ENCODE measurements around the gene LAMA3. TPM values are rescaled to one million over a fixed set of nuclear protein-coding genes. Genes with fewer than 3 reads are reported as not detected.

LAMA3 gene
- total and polyA plus RNA-seq, 4 donors: 0.26 to 3.9 (median 0.37) TPM

DNA sequence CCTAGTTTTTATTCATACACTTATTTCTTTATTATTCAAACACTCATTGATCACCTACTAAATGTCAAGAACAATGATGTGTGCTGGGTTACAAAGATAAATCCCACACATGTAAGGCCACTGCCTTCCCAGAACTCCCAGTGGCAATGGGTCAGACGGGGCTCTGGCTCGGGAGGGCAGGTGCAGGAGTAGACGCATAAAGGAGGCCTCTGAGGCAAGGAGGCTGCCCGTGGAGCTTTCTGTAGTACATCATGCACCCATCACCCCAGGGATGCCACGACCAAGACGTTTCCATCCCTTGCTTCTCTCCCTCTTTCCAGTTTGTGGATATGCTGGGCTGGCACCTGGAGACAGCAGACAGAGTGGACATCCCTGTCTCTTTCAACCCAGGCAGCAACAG, 172.1 kb downstream of the LAMA3 start:
- no peaks in the 10 kb centered on the region for H3K9me3 ChIP-seq (ENCODE audit: control insufficient read depth in 4 of 4, low read length in 3 of 4)
- H3K4me3 ChIP-seq (ENCODE audit: low read depth in 1 of 3, low read length in 3 of 3): no peak overlapping the region
- no peak for DNase-seq (ENCODE audit: low spot score)
- H3K4me1 ChIP-seq (ENCODE audit: control insufficient read depth in 4 of 4, insufficient read depth in 4 of 4, low read length in 3 of 4): peaks cover 10 to 37% (median 24%) of the 10 kb centered on the region in 4 donors
- H3K27ac ChIP-seq (ENCODE audit: low read depth in 1 of 2, low read length in 2 of 2): no peak overlapping the region
- WGBS: 97% methylated on average over 6 of the region's 6 CpGs
- TF ChIP-seq TAF1 (conservative IDR thresholded peaks at IDR 0.05): no peak
- TF ChIP-seq GABPA (IDR thresholded peaks at IDR 0.05 in 1 of 2, conservative IDR thresholded peaks at IDR 0.05 in 1 of 2): no peak
- TF ChIP-seq RXRA (IDR thresholded peaks at IDR 0.05): no peak
- no peak for TF ChIP-seq JUND (IDR thresholded peaks at IDR 0.05)
- TF ChIP-seq, protein P1, sequence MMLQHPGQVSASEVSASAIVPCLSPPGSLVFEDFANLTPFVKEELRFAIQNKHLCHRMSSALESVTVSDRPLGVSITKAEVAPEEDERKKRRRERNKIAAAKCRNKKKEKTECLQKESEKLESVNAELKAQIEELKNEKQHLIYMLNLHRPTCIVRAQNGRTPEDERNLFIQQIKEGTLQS (IDR thresholded peaks at IDR 0.05): no peak
- no peak for TF ChIP-seq EGR1 (IDR thresholded peaks at IDR 0.05; ENCODE audit: low read depth in 2 of 2)
- TF ChIP-seq, protein P2, sequence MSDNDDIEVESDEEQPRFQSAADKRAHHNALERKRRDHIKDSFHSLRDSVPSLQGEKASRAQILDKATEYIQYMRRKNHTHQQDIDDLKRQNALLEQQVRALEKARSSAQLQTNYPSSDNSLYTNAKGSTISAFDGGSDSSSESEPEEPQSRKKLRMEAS (IDR thresholded peaks at IDR 0.05): no peak
- TF ChIP-seq, protein P3, sequence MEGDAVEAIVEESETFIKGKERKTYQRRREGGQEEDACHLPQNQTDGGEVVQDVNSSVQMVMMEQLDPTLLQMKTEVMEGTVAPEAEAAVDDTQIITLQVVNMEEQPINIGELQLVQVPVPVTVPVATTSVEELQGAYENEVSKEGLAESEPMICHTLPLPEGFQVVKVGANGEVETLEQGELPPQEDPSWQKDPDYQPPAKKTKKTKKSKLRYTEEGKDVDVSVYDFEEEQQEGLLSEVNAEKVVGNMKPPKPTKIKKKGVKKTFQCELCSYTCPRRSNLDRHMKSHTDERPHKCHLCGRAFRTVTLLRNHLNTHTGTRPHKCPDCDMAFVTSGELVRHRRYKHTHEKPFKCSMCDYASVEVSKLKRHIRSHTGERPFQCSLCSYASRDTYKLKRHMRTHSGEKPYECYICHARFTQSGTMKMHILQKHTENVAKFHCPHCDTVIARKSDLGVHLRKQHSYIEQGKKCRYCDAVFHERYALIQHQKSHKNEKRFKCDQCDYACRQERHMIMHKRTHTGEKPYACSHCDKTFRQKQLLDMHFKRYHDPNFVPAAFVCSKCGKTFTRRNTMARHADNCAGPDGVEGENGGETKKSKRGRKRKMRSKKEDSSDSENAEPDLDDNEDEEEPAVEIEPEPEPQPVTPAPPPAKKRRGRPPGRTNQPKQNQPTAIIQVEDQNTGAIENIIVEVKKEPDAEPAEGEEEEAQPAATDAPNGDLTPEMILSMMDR (IDR thresholded peaks at IDR 0.05; ENCODE audit: low read depth, low read length, missing input control): no peak
- no peak for TF ChIP-seq FOXA2 (IDR thresholded peaks at IDR 0.05)
- no peak for TF ChIP-seq YY1 (IDR thresholded peaks at IDR 0.05)
- no peak for TF ChIP-seq FOXA1 (IDR thresholded peaks at IDR 0.05)
- no peaks in the 10 kb centered on the region for H3K27me3 ChIP-seq (ENCODE audit: control insufficient read depth in 4 of 4, insufficient read depth in 4 of 4, low read length in 3 of 4)
- no peaks in the 10 kb centered on the region for H3K36me3 ChIP-seq (ENCODE audit: control insufficient read depth in 4 of 4, insufficient read depth in 3 of 4, low read depth in 1 of 4, low read length in 3 of 4)
- H3K9ac ChIP-seq (ENCODE audit: low read depth in 1 of 2, low read length in 2 of 2): no peak overlapping the region

DNA sequence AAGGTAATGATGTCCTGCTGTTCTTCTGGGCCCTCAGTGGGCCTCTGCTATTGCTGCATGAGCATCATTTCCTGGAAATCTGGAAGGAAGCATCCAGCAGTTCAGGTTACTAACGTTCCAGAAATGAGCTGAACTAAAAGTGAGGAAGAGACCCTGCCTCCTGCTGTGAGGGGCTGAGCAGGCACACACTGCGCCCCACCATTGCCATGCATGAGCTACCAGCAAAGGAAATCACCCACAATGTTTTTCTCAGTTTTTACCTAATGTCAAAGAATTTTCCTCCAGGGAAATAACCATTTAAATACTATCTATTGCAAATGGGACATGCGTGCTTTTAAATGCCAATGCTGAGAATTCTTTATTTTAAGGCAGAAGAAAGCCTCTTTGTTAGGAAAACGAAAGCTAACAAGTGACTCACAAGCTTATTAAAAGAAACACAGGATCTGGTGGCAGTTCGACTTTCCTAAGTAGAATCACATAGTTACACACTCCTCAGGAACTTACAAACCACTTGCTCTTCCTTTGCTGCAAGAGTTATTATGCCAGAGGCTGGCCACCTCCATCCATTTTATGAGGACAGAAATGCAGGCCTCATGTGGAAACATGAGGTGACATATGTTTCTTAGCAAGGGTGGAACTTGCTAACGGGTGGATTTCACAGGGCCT, 172.7 kb downstream of the LAMA3 start:
- Histone ChIP-seq H3K27ac (ENCODE audit: low read depth in 1 of 2, low read length in 2 of 2) (no peak overlapping the region), H3K4me3 (ENCODE audit: low read depth in 1 of 3, low read length in 3 of 3) (no peak overlapping the region), H3K9me3 (ENCODE audit: control insufficient read depth in 4 of 4, low read length in 3 of 4) (no peaks in the 10 kb centered on the region), H3K9ac (ENCODE audit: low read depth in 1 of 2, low read length in 2 of 2) (no peak overlapping the region), H3K27me3 (ENCODE audit: control insufficient read depth in 4 of 4, insufficient read depth in 4 of 4, low read length in 3 of 4) (no peaks in the 10 kb centered on the region), H3K36me3 (ENCODE audit: control insufficient read depth in 4 of 4, insufficient read depth in 3 of 4, low read depth in 1 of 4, low read length in 3 of 4) (no peaks in the 10 kb centered on the region), H3K4me1 (ENCODE audit: control insufficient read depth in 4 of 4, insufficient read depth in 4 of 4, low read length in 3 of 4) (peaks cover 10 to 36% (median 24%) of the 10 kb centered on the region in 4 donors)
- TF ChIP-seq, protein P4, sequence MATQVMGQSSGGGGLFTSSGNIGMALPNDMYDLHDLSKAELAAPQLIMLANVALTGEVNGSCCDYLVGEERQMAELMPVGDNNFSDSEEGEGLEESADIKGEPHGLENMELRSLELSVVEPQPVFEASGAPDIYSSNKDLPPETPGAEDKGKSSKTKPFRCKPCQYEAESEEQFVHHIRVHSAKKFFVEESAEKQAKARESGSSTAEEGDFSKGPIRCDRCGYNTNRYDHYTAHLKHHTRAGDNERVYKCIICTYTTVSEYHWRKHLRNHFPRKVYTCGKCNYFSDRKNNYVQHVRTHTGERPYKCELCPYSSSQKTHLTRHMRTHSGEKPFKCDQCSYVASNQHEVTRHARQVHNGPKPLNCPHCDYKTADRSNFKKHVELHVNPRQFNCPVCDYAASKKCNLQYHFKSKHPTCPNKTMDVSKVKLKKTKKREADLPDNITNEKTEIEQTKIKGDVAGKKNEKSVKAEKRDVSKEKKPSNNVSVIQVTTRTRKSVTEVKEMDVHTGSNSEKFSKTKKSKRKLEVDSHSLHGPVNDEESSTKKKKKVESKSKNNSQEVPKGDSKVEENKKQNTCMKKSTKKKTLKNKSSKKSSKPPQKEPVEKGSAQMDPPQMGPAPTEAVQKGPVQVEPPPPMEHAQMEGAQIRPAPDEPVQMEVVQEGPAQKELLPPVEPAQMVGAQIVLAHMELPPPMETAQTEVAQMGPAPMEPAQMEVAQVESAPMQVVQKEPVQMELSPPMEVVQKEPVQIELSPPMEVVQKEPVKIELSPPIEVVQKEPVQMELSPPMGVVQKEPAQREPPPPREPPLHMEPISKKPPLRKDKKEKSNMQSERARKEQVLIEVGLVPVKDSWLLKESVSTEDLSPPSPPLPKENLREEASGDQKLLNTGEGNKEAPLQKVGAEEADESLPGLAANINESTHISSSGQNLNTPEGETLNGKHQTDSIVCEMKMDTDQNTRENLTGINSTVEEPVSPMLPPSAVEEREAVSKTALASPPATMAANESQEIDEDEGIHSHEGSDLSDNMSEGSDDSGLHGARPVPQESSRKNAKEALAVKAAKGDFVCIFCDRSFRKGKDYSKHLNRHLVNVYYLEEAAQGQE (IDR thresholded peaks at IDR 0.05): no peak
- TF ChIP-seq, protein P1 (IDR thresholded peaks at IDR 0.05): no peak
- TF ChIP-seq, protein P5, sequence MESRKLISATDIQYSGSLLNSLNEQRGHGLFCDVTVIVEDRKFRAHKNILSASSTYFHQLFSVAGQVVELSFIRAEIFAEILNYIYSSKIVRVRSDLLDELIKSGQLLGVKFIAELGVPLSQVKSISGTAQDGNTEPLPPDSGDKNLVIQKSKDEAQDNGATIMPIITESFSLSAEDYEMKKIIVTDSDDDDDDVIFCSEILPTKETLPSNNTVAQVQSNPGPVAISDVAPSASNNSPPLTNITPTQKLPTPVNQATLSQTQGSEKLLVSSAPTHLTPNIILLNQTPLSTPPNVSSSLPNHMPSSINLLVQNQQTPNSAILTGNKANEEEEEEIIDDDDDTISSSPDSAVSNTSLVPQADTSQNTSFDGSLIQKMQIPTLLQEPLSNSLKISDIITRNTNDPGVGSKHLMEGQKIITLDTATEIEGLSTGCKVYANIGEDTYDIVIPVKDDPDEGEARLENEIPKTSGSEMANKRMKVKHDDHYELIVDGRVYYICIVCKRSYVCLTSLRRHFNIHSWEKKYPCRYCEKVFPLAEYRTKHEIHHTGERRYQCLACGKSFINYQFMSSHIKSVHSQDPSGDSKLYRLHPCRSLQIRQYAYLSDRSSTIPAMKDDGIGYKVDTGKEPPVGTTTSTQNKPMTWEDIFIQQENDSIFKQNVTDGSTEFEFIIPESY (IDR thresholded peaks at IDR 0.05): no peak
- TF ChIP-seq RAD21 (IDR thresholded peaks at IDR 0.05): no peak
- no peak for TF ChIP-seq HNF4G (IDR thresholded peaks at IDR 0.05)
- no peak for TF ChIP-seq TAF1 (conservative IDR thresholded peaks at IDR 0.05)
- DNase-seq (ENCODE audit: low spot score): no peak
- WGBS: 81% methylated on average over 6 of the region's 6 CpGs
